GM12878 (cell line): Measurements from ENCODE around the gene APBB3. TPM values are rescaled to one million over a fixed set of nuclear protein-coding genes. Genes with fewer than 3 reads are reported as not detected.

ENCODE experiments used
- BCL11A ChIP-seq: IDR thresholded peaks from 2 replicates; pipeline ENCODE4 v1.6.1; 2011; ENCODE audit warnings: low read depth, low read length
- CHD1 ChIP-seq: IDR thresholded peaks from 2 replicates; pipeline ENCODE4 v1.6.1; 2012; ENCODE audit warnings: low read depth, low read length, improper control_type of control experiment
- EGR1 ChIP-seq, 2 experiments: IDR thresholded peaks; 1 replicate in 1 of 2; 2 replicates in 1 of 2; pipeline ENCODE4 v1.6.1; 2011 to 2012; ENCODE audit warnings: low read depth in 2 of 2, low read length in 2 of 2, borderline replicate concordance in 1 of 2, mild to moderate bottlenecking in 1 of 2, moderate library complexity in 1 of 2
- ETV6 ChIP-seq, 2 experiments: fragments of 450-650 bp in 1 of 2; IDR thresholded peaks in 1 of 2; conservative IDR thresholded peaks in 1 of 2; 2 replicates each; pipeline ENCODE4 v1.6.1; 2014; ENCODE audit warnings: antibody characterized with exemption in 1 of 2, borderline replicate concordance in 1 of 2, low read depth in 1 of 2, mild to moderate bottlenecking in 1 of 2, moderate library complexity in 1 of 2
- HCFC1 ChIP-seq: fragments of 150-350 bp; IDR thresholded peaks from 2 replicates; pipeline ENCODE4 v1.6.1; 2014; ENCODE audit warnings: low read length
- HDAC6 ChIP-seq: fragments of 200-600 bp; sonication (generic); IDR thresholded peaks from one replicate; pipeline ENCODE4 v1.8.0; 2017; ENCODE audit warnings: antibody characterized with exemption; ENCODE audit not compliant: unreplicated experiment
- HDGF ChIP-seq: fragments of 450-650 bp; IDR thresholded peaks from 2 replicates; pipeline ENCODE4 v1.6.1; 2016; ENCODE audit warnings: antibody characterized with exemption
- JUND ChIP-seq: IDR thresholded peaks from 2 replicates; pipeline ENCODE4 v1.6.1; 2012; ENCODE audit warnings: low read depth, mild to moderate bottlenecking, low read length, improper control_type of control experiment, moderate library complexity
- MEF2A ChIP-seq: IDR thresholded peaks from 2 replicates; pipeline ENCODE4 v1.6.1; 2011; ENCODE audit warnings: low read depth, mild to moderate bottlenecking, low read length, moderate library complexity; ENCODE audit not compliant: insufficient read depth
- NKRF ChIP-seq: fragments of 450-650 bp; conservative IDR thresholded peaks from 2 replicates; pipeline ENCODE4 v1.6.1; 2017; ENCODE audit warnings: mild to moderate bottlenecking, moderate library complexity
- RFX5 ChIP-seq: IDR thresholded peaks from 2 replicates; pipeline ENCODE4 v1.6.1; 2011; ENCODE audit warnings: low read depth, low read length, improper control_type of control experiment
- SIN3A ChIP-seq: IDR thresholded peaks from 2 replicates; pipeline ENCODE4 v1.6.1; 2012; ENCODE audit warnings: low read depth, low read length, improper control_type of control experiment
- SKIL ChIP-seq: fragments of 450-650 bp; IDR thresholded peaks from 2 replicates; pipeline ENCODE4 v1.6.1; 2017; ENCODE audit warnings: mild to moderate bottlenecking, low read depth, inconsistent platforms; ENCODE audit not compliant: poor library complexity, severe bottlenecking
- SREBF2 ChIP-seq: IDR thresholded peaks from 2 replicates; pipeline ENCODE4 v1.6.1; 2012; ENCODE audit warnings: mild to moderate bottlenecking, low read length
- SUZ12 ChIP-seq: fragments of 200-600 bp; sonication (generic); IDR thresholded peaks from one replicate; pipeline ENCODE4 v1.6.1; 2018; ENCODE audit warnings: antibody characterized with exemption, mild to moderate bottlenecking; ENCODE audit not compliant: unreplicated experiment
- TCF7 ChIP-seq: IDR thresholded peaks from 2 replicates; pipeline ENCODE4 v1.6.1; 2014; ENCODE audit warnings: antibody characterized with exemption, borderline replicate concordance
- USF1 ChIP-seq: IDR thresholded peaks from 2 replicates; pipeline ENCODE4 v1.6.1; 2011; ENCODE audit warnings: borderline replicate concordance, low read depth, mild to moderate bottlenecking, moderate library complexity, mixed read lengths, low read length; ENCODE audit not compliant: insufficient read depth; ENCODE audit errors: extremely low read length
- ZBTB4 ChIP-seq: fragments of 450-650 bp; formaldehyde crosslinking; IDR thresholded peaks from 2 replicates; pipeline ENCODE4 v1.4.0; 2022; ENCODE audit warnings: mild to moderate bottlenecking, moderate library complexity
- ZSCAN29 ChIP-seq: fragments of 450-650 bp; IDR thresholded peaks from 2 replicates; pipeline ENCODE4 v1.6.1; 2017; ENCODE audit warnings: mild to moderate bottlenecking, moderate library complexity
- ZZZ3 ChIP-seq: IDR thresholded peaks from 2 replicates; pipeline ENCODE4 v1.6.1; 2011; ENCODE audit warnings: low read depth; ENCODE audit not compliant: control insufficient read depth, insufficient read length
- polyA plus RNA-seq, 11 experiments: library from polyadenylated mRNA; depleted of rRNA in 4 of 11; unstranded in 6 of 11; stranded (reverse) in 5 of 11; fragments of >200 nt; fragmentation: Nextera tagmentation in 4 of 11; fragmentation: Illumina TruSeq in 1 of 11; extraction: Ambion mirVana in 4 of 11; extraction: Trizol in 1 of 11; gene quantifications; 1 replicate in 1 of 11; 2 replicates in 10 of 11; pipeline versions ENCODE4 v1.2.1 to v1.2.3, GENCODE V29; 2011 to 2016; ENCODE audit warnings: inconsistent platforms in 2 of 11, missing spikeins in 2 of 11, low read depth in 1 of 11
- total RNA-seq, 4 experiments: library from RNA; depleted of rRNA in 3 of 4; stranded (reverse); fragments of >200 nt in 3 of 4; fragmentation: Illumina TruSeq in 1 of 4; extraction: Trizol in 1 of 4; gene quantifications; 2 replicates each; pipeline versions ENCODE4 v1.2.1 to v1.2.3, GENCODE V29; 2013 to 2021

Gene APBB3
- total and polyA plus RNA-seq, 10 of the 15 experiments (the other 5 are each of a cell fraction or from before 2014, with no cell fraction given) = 0.35 to 33.3 (median 14.3) TPM

DNA sequence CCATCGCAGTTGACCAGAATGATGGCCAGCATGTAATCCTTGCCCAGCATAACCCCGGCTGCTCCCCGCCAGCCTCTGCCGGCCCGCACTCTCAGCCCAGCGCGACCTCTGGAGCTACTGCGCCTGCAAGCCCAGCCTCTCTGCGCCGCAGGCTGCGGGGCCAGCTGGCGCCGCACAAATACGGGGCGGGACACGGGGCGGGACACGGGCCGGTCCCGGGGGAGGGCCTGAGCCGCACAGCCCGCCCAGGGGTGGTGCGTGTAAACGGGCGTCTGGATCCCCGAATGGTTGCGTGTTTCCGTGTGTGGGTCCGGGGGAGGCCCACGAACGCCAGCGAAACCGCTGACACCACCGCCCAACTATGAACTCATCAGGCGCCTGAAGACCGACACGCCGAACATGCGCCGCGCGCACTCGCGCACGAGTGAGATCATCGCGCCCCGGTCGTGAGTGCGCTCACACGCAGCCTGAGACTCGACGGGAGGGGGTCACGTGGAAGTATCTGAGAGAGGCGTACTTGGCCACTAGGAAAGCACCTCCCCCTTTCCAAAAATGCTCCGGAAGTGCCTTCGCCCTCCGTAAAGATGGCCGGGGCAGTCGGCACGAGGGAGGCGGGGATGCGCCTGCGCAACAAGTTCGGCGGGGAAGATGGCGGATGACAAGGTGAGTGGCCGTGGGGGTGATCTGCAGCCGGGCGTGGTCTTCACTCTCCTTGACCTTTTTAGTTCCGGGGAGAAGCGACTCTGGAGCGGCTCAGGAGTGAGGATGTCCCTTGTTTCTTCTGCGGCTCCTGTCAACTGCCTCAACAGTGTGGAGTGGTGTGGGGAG is at the start of gene APBB3, which contains the start of gene SLC35A4 (continued):
- TF ChIP-seq ZBTB4 (CRISPR knock-in tag) (no peak), ZSCAN29 (no peak), USF1 (peak; percentile 85), CHD1 (0 out of 2 replicates have a peak, but pooled peaks have one; percentile 51), RFX5 (no peak; the same call in 1 of the 2 replicates), HDAC6 (no peak), MEF2A (no peak), SREBF2 (no peak), ETV6 (conservative IDR thresholded peaks at IDR 0.05 in 1 of 2, IDR thresholded peaks at IDR 0.05 in 1 of 2; ENCODE audit: borderline replicate concordance in 1 of 2, low read depth in 1 of 2) (peak in 1 of 2 experiments; percentile 21; a peak in 1 of 4 replicates), JUND (peak; percentile 90), NKRF (peak; percentile 61), HDGF (no peak; the same call in 1 of the 2 replicates), TCF7 (no peak), BCL11A (no peak), HCFC1 (peak; percentile 73), SIN3A (peak; percentile 59; the same call in 1 of the 2 replicates), SUZ12 (no peak), ZZZ3 (no peak), SKIL (no peak), EGR1 (IDR thresholded peaks at IDR 0.05; ENCODE audit: borderline replicate concordance in 1 of 2, low read depth in 2 of 2, low read length in 2 of 2) (peak in 1 of 2 experiments; percentile 86; a peak in 1 of 3 replicates)
